GM21367 (cell line): ENCODE measurements around the gene TGM1.
A peak's percentile ranks its signal among the peaks of the same experiment; 100 is the strongest.
"Not testable (repeated sequence)": the region's sequence is repeated elsewhere in the genome, so short reads cannot be mapped to it uniquely, and the experiment has no call there.

ENCODE experiments used
- ATAC-seq: cut with Tn5 transposase; IDR thresholded peaks from one replicate; pipeline ENCODE4 v1.9.1; 2021; ENCODE audit not compliant: unreplicated experiment

The TGM1 gene

GRCh38 chr14:24234095-24235005 is 28.6 kb downstream of the TGM1 start:
- ATAC-seq = no peak

- no peak for ATAC-seq
Observed at GRCh38 chr14:24233538-24233866, 29.5 kb downstream of the TGM1 start.

DNA sequence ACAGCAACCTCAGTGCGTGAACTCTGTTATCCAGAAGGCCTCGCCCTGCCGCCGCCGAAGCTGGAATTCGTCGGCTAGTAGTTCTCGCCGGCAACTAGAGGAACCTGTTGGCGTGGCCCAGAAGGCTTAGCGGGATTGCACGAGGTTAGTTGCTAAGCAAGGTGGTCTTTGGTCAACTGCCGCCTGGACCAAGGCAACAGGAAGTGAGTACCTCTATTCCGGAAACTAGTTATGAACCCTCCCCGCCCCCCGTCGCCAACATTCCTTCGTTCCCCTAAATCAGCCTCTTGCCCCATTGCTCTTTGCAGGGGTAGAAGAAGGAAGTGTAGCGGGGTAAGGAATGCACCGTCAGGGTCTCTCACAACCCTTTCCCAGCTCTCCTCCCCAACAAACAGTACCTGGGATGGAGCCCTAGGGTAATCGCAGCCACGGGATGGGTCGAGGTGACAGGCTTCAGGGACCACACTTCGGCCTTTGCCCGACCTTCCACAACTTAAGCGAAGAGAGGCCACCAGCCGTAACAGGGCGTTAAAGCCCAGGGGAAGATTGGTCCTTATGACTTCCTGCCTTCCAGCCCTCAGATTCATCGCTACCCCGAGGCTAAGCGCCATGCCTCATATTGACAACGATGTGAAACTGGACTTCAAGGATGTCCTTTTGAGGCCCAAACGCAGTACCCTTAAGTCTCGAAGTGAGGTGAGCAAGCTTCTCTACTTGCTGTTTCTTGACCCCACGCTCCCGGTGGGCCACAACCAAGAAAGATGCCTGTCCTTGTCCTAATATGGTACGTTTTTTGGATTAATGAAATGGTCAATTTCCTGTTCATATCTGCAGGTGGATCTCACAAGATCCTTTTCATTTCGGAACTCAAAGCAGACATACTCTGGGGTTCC is 30.1 kb downstream of the TGM1 start, which contains the start of gene GMPR2:
TSS of gene GMPR2 (plus strand) at position 285 of the 893 bp plus-strand sequence. CDS start at position 610, 325 bp downstream.
- ATAC-seq = peak; percentile 47

- ATAC-seq = peak; percentile 66
Observed at GRCh38 chr14:24232121-24232644, 30.8 kb downstream of the TGM1 start, which contains the start of gene NEDD8. Gene NEDD8 (minus strand): TSS chr14:24232367. CDS start chr14:24232267, 100 bp downstream.

DNA sequence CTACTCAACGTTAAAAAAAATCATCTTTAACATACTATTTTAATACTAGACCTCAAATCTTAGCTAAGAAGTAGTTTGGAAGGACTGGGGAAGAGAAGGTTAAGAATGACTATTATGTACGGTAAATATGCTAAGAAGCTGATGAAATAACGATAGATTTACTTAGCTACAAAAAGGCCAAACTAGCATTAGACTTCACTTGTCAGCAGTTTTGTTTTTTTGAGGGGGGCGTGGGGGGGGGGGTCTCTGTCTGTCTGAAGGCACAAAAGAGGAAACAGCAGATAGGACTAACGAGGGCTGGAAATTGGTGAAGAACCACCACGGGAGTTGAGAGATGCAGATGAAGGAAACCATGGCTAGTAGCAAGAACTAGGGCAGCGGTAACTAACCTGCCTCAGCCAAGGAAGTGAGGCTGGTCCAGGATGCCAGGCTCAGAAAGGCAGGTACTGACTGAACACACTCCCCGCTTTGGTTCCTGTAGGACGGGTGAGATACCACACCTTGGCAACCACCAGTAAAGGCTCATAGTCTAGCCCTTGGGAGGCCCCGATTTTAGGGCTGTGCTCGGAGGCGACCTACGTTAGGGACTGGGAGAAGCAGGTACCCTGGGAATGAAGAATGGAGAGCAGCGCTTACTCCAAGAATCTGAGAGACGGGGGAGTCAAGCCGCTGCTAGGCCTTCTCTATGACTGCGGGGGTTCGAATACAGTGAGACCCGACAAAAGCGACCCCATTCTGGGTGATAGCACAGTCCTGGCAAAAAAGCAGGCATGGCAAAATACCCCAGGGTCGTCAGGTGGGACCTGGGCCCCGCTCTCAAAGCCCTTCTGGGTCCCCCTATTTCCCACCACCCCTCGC is 31.5 kb downstream of the TGM1 start:
- peak; percentile 10 for ATAC-seq

DNA sequence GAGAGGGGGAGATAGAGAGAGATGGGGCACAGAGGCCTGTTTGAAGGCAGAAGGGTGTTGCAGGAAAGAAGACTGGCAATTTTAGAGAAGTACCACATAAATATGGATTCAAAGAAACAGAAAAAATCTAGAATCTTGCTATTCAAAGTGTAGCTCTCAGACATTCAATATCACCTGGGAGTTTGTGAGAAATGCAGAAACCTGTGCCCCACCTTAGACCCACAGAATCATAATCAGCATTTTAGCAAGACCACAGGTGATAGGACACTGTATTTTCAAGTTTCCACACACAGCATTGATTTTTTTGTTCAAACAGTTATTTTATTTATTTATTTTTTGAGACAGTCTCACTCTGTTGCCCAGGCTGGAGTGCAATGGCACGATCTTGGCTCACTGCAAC is 34.1 kb downstream of the TGM1 start:
- no peak for ATAC-seq

DNA sequence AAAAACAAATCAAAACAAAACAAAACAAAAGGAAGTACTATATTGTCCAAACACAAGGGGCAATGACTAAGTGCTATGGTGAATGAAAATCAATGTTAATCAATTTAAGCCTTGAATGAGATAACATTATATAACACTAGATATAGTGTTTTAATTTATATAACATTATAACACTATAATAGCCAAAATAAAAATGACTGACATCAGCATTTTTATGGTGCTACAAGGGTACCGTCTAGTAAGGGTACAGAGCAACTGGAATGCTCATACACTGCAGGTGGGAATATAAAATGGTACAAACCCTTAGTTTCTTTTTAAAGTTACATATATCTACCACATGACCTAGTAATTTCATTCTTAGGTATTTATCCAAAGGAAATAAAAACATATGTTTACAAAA is 36.5 kb downstream of the TGM1 start:
- no peak for ATAC-seq

DNA sequence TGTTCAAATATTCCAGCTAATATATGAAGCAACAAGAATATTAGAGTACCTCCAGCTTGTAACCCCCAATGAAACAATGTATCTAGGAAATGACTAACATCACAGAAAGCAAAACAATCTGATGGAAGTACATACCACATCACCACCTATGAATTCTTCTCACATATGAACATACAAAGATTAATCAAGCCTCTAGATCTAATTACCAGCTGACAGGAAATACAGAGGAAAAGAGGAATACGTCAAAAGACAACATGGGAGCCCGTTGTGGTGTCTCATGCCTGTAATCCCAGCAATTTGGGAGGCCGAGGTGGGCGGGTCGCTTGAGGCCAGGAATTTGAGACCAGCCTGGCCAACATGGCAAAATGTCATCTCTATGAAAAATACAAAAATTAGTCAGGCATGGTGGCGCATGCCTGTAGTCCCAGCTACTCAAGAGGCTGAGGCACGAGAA is 38.3 kb downstream of the TGM1 start:
- ATAC-seq = no peak

DNA sequence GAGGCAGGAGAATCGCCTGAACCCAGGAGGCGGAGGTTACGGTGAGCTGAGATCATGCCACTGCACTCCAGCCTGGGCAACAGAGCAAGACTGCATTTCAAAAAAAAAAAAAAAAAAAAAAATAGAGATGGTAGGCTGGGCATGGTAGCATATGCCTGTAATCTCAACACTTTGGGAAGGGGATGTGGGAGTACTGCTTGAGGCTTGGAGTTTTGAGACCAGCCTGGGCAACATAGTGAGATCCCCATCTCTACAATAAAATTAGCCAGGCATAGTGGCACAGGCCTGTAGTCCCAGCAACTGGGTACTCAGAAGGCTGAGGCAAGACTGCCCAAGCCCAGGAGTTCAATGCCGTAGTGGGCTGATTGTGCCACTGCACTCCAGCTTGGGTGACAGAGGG is 40.0 kb downstream of the TGM1 start:
- ATAC-seq = not testable (repeated sequence)

DNA sequence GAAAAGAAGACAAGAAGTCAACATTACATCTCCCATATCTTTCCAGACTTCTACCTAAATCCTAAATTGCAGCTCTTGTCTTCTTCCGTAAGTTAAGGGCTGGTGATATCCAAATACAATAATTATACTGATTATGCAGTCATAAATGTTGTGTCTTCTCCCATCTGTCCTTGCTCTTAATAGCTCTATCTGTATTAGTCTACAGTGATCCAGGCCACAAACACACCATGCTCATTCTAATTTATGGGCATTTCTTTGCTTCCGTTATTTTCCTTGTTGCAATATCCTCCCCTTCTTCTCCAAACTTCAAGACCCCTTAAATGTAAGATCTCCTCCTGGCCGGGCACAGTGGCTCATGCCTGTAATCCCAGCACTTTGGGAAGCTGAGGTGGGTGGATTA is 43.5 kb downstream of the TGM1 start:
- ATAC-seq = no peak

DNA sequence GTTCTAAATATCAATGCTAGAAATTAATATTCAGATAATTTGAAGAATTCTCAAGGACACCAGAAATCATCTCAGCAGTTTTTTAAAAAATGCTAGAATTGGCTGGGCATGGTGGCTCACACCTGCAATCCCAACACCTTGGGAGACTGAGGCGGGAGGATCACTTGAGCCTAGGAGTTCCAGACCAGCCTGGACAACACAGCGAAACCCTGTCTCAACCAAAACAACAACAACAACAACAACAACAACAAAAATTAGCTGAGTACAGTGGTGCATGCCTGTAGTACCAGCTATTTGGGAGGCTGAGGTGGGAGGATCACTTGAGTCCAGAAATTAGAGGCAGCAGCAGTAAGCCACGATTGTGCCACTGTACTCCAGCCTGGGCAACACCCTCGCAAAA is 43.9 kb downstream of the TGM1 start:
- ATAC-seq = no peak

GRCh38 chr14:24216876-24217275 is 46.1 kb downstream of the TGM1 start:
- not testable (repeated sequence) for ATAC-seq

DNA sequence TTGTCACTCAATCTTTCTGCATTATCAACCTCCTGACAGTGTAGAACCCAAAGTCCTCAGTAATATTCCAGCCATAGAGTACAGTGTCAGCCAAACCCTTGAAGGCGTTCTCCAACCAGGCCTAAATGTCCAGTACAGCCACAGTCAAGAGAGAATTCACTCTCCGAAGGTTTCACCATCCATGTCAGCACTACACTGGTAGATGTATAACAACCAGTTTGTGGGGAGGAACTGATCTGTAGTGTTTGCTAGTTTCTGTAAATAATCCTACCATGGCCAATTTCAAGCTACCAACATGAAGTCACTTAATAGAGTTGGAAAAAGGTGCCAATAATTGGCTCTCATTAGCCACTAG is 46.7 kb downstream of the TGM1 start:
- no peak for ATAC-seq

GRCh38 chr14:24215495-24216344 is 47.3 kb downstream of the TGM1 start, which contains the start of gene MDP1:
Gene MDP1 (minus strand): TSS chr14:24216066. CDS start chr14:24215955, 111 bp downstream.
- ATAC-seq = peak; percentile 56

- ATAC-seq = no peak
Observed at GRCh38 chr14:24213866-24214662, 48.9 kb downstream of the TGM1 start.

DNA sequence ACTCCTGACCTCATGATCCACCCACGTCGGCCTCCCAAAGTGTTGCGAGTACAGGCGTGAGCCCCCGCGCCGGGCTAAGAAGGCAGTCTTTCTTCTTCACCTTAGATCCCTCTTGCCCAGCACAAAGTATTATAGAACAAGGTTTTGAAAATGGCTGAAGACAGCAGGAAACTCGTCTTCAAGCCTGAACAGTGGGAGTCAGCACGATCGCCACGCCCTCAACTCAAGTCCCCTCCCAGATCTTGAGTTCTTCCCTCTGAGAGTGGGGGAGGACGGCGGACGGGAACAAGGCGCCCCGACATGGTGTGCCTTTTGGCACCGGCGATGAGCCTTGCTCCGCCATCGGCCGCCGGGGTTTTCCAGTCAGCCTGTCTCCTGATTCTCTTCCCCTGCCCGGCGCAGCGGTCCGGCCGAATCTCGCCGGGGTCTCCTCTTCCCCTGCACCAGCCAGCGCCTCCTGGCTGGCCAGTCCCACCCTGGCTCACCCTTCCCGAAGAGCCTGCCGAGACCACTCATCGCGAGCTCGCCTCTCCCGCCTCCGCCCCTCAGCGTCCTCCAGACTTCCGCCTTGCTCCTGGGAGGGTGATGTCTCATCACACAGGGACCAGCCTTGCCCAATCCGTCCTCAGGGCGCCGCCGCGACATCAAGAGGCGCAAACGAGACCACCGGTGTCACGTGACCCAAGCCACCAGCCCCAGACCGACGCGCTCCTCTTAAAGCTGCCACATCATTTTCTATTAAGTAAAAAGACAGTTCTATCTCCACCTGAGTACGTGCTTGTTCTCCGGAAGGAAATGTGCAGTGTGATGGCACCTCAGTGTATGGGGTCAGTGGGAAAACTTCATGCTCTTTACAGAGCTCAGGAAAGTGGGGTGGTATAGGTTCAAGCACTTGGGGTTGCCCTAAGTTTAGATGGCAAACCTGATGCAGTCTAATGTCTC is 49.8 kb downstream of the TGM1 start, which contains the start of gene CHMP4A:
TSS of gene CHMP4A (minus strand) at position 565 of the 942 bp plus-strand sequence. CDS start at position 516, 49 bp downstream.
- peak; percentile 62 for ATAC-seq

DNA sequence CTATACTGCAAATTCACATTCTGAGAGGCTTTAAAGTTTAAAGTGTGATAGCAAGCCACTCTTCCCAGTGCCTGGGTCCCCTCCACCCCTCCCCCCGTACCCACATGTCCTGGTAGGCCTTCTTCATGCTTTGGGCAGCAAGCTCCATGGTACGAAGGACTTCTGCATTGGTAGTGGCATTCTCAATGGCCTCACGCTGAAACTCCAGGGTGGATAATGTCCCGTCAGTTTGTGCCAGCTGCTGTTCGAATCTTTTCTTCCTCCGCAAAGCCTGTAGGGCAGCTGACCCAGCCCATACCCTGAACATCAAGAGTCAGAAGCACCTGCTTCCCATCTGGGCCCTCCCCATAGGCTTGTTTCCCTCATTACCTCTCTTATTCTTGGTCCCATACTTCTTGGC is 51.7 kb downstream of the TGM1 start:
- no peak for ATAC-seq
